ENCODE data around the gene GPATCH2L. TPM values are rescaled to one million over a fixed set of nuclear protein-coding genes. Genes with fewer than 3 reads are reported as not detected.

The GPATCH2L gene
- 35.1 and 46.4 TPM in 2 replicates for total RNA-seq (2014; rRNA removed; shearing (Covaris generic))
- 13.6 and 13.7 TPM in 2 replicates for polyA plus RNA-seq (2016; fragmentation: Nextera tagmentation; extraction: Ambion mirVana)

DNA sequence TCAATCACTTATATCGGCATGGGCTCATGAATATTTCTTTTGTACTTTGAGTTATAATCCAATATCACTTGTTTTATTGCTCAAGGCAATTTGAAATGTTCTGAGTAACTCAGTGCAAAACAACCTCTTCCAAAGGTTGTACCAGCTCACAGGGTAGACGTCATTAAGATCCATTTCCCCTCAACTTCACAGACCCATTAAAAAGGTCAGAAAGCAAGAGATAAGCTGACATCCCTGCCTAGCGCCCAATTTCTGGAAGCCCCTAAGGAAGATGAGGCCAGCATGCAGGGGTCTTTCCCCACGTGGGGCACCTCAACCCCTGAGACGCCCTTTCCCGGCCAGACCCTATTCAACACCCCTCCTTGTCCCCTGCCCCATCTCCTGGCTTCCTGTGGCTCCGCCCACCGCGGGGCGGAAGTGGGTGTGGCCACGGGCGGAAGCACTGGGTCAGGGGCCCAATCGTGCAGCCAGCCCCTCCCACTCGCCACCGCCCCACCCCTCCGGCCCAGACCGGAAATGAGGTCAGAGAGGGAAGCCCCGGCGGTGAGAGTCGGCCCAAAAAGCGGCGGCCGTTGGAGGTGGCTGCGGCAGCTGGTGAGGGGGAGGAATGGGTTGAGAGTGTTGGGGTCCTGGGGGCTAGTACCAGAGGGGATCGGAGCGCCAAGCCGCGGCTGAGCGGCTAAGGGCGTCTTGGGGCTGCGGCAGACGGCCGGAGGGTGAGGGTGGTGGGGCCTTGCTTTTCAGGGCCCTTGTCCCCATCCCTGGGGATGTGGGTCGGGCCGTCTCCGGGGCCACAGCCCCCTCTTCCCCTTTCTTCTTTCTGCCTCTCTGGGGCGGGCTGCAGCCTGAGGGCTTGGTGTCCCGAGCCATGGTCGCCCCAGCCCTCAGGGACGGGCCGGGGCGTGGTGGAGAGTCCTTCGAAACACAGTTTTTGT is at the start of gene GPATCH2L:
Gene GPATCH2L, plus strand, starts transcription at position 525 of the 935 bp plus-strand sequence. CDS start 2,442 bp downstream, outside the sequence.
- Histone ChIP-seq H3F3A (ENCODE audit: insufficient read depth) (peaks cover 6% of the 10 kb centered on the region), H3K4me3 (peak within 1 kb of the TSS; percentile 98), H3K9me3 (ENCODE audit: low read depth) (no peaks in the 10 kb centered on the region), H2AFZ (peak within 1 kb of the TSS; percentile 99), H4K20me1 (ENCODE audit: insufficient read depth) (peaks cover 11% of the 10 kb centered on the region; the same call in 1 of the 2 replicates), H3K4me1 (ENCODE audit: insufficient read depth) (peaks cover 33% of the 10 kb centered on the region), H3K9ac (peak within 1 kb of the TSS; percentile 96), H3K27me3 (replicated peaks; ENCODE audit: insufficient read depth) (no peaks in the 10 kb centered on the region), H3K36me3 (ENCODE audit: low read depth) (peaks cover 12% of the 10 kb centered on the region; the same call in 1 of the 2 replicates), H3K27ac (peak within 1 kb of the TSS; percentile 87), H3K9me2 (ENCODE audit: insufficient read depth) (no peaks in the 10 kb centered on the region), H3K4me2 (ENCODE audit: unreplicated experiment) (peak within 1 kb of the TSS; percentile 87), H3K79me2 (ENCODE audit: insufficient read depth) (peaks cover 43% of the 10 kb centered on the region)
- 3 to 5% methylated on average over 24 to 43 of the region's 43 CpGs for WGBS, 2 experiments (ENCODE audit: low coverage in 1 of 2, low lambda C conversion rate in 2 of 2, missing lambda C conversion rate in 2 of 2)
- in situ Hi-C loops (cut with MboI): no loop called here
- no peak for TF ChIP-seq EZH2phosphoT487 (IDR thresholded peaks at IDR 0.05; ENCODE audit: insufficient read depth, low read depth)
- no peak for TF ChIP-seq EZH2 (IDR thresholded peaks at IDR 0.05; ENCODE audit: insufficient read depth, poor library complexity, severe bottlenecking)
- peak; percentile 95 for DNase-seq

DNA sequence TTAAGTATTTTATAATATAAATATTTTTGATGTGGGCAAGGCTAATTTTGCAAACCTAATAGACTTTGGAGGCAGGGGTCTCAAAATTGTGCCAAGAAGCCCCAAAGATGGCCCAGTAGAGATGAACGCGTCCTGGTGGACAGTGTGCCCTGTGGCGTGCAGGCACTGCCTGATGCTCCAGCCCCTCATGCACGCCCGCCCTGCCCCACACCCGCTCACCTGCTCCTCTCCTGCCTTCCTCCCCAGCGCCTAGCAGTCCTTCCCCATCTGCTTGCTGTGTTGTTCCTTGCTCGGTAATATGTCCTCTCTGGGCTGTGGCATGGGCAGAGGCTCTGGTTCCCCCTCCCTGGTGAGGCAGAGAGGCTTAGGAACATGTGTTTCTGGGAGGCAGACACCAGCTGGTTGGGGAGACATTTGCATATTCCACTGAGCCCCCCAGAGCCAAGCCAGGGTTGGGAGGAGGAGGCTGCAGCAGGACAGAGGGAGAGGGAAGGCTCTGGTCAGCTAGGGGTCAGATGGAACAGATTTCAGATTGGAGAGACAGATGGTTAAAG is 46.8 kb upstream of the GPATCH2L start:
- TF ChIP-seq EZH2 (IDR thresholded peaks at IDR 0.05; ENCODE audit: insufficient read depth, poor library complexity, severe bottlenecking) (no peak), EZH2phosphoT487 (IDR thresholded peaks at IDR 0.05; ENCODE audit: insufficient read depth, low read depth) (no peak)
- Histone ChIP-seq H3K4me2 (ENCODE audit: unreplicated experiment) (no peak overlapping the region), H3K4me3 (no peak overlapping the region), H3K9ac (no peak overlapping the region), H2AFZ (no peak overlapping the region), H3K9me3 (ENCODE audit: low read depth) (no peaks in the 10 kb centered on the region), H3K27me3 (replicated peaks; ENCODE audit: insufficient read depth) (no peaks in the 10 kb centered on the region), H4K20me1 (ENCODE audit: insufficient read depth) (no peaks in the 10 kb centered on the region), H3K4me1 (ENCODE audit: insufficient read depth) (peaks cover 10% of the 10 kb centered on the region), H3K36me3 (ENCODE audit: low read depth) (no peaks in the 10 kb centered on the region), H3F3A (ENCODE audit: insufficient read depth) (peaks cover 13% of the 10 kb centered on the region), H3K9me2 (ENCODE audit: insufficient read depth) (no peaks in the 10 kb centered on the region), H3K27ac (no peak overlapping the region), H3K79me2 (ENCODE audit: insufficient read depth) (no peaks in the 10 kb centered on the region)
- in situ Hi-C loops (cut with MboI): no loop called here
- DNase-seq: no peak
- 51 to 65% methylated on average over 8 of the region's 8 CpGs for WGBS, 2 experiments (ENCODE audit: low coverage in 1 of 2, low lambda C conversion rate in 2 of 2, missing lambda C conversion rate in 2 of 2)

DNA sequence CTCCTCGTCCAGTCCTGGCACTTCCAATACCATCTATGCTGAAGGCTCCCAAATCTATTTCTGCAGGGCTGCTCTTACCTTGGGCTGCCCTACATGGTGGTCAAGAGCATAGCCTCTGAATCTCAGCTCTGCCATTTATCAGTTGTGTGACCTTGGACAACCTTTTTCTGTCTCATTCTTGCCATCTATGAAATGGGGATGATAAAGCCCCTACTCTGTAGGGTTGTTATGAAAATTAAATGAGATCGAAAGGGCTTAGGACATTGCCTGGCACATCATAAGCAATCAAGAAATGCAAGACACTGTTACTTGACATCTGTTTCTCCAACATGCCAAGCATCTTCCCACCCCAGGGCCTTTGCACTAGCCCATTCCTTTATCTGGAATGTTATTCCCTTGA is 45.5 kb upstream of the GPATCH2L start:
- peaks cover 13% of the 10 kb centered on the region for H3F3A ChIP-seq (ENCODE audit: insufficient read depth)
- no peaks in the 10 kb centered on the region for H3K79me2 ChIP-seq (ENCODE audit: insufficient read depth)
- WGBS, 2 experiments (ENCODE audit: low coverage in 1 of 2, low lambda C conversion rate in 2 of 2, missing lambda C conversion rate in 2 of 2): 48 to 55% methylated on average over 2 of the region's 2 CpGs
- H3K36me3 ChIP-seq (ENCODE audit: low read depth): no peaks in the 10 kb centered on the region
- H3K9ac ChIP-seq: no peak overlapping the region
- no peaks in the 10 kb centered on the region for H3K9me2 ChIP-seq (ENCODE audit: insufficient read depth)
- H3K4me3 ChIP-seq: no peak overlapping the region
- TF ChIP-seq EZH2 (IDR thresholded peaks at IDR 0.05; ENCODE audit: insufficient read depth, poor library complexity, severe bottlenecking): no peak
- TF ChIP-seq EZH2phosphoT487 (IDR thresholded peaks at IDR 0.05; ENCODE audit: insufficient read depth, low read depth): no peak
- no peak overlapping the region for H3K4me2 ChIP-seq (ENCODE audit: unreplicated experiment)
- peaks cover 10% of the 10 kb centered on the region for H3K4me1 ChIP-seq (ENCODE audit: insufficient read depth)
- H4K20me1 ChIP-seq (ENCODE audit: insufficient read depth): no peaks in the 10 kb centered on the region
- no peaks in the 10 kb centered on the region for H3K9me3 ChIP-seq (ENCODE audit: low read depth)
- H2AFZ ChIP-seq: no peak overlapping the region
- no peak overlapping the region for H3K27ac ChIP-seq
- in situ Hi-C loops (cut with MboI): no loop called here
- H3K27me3 ChIP-seq (replicated peaks; ENCODE audit: insufficient read depth): no peaks in the 10 kb centered on the region
- DNase-seq: no peak

DNA sequence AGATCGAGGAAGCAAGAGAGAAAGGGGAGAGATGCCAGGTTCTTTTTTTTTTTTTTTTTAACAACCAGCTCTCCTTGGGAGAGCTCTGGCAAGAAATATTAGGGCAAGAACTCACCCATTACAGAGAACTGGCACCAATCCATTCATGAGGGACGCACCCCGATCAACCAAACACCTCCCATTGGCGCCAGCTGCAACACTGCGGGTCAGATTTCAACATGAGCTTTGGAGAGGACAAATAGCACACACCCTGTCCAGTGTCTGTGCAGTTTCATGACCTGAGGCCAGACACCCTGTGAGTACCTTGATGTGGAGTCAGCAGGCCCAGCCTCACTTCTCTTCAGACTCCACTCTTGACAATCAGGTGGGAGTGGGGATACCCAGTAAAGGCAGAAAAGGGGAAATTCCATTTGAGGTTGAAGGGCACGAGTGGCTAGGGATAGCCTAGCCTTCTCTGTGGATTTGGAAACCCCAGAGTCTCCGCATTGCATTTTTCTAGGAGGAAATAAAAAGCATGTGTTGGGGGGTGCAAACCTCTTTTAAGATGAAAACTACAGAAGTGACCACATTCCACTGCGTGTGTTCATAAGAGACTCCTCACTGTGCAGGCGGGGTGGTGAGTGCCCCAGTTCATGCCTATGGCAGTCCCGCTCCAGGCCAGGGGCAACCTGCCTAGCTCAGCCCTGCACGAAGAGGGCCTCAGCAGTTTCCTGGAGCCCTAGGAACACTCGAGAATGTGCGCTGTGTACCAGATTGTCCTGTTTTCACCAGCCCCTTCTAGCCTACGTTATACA is 42.4 kb upstream of the GPATCH2L start:
- H4K20me1 ChIP-seq (ENCODE audit: insufficient read depth): no peaks in the 10 kb centered on the region
- peak; percentile 72 for DNase-seq
- in situ Hi-C loops (cut with MboI): no loop called here
- no peak overlapping the region for H3K4me3 ChIP-seq
- H3K79me2 ChIP-seq (ENCODE audit: insufficient read depth): no peaks in the 10 kb centered on the region
- H3F3A ChIP-seq (ENCODE audit: insufficient read depth): peaks cover 13% of the 10 kb centered on the region
- no peaks in the 10 kb centered on the region for H3K9me3 ChIP-seq (ENCODE audit: low read depth)
- WGBS, 2 experiments (ENCODE audit: low coverage in 1 of 2, low lambda C conversion rate in 2 of 2, missing lambda C conversion rate in 2 of 2): 16 to 17% methylated on average over 14 of the region's 14 CpGs
- H3K4me2 ChIP-seq (ENCODE audit: unreplicated experiment): peak overlapping the region; percentile 54
- H3K9me2 ChIP-seq (ENCODE audit: insufficient read depth): no peaks in the 10 kb centered on the region
- H3K36me3 ChIP-seq (ENCODE audit: low read depth): no peaks in the 10 kb centered on the region
- peak overlapping the region; percentile 57 for H2AFZ ChIP-seq
- H3K27ac ChIP-seq: peak overlapping the region; percentile 36; the same call in 1 of the 2 replicates
- H3K27me3 ChIP-seq (replicated peaks; ENCODE audit: insufficient read depth): no peaks in the 10 kb centered on the region; the same call in 1 of the 2 replicates
- H3K4me1 ChIP-seq (ENCODE audit: insufficient read depth): peaks cover 10% of the 10 kb centered on the region
- no peak overlapping the region for H3K9ac ChIP-seq
- no peak for TF ChIP-seq EZH2phosphoT487 (IDR thresholded peaks at IDR 0.05; ENCODE audit: insufficient read depth, low read depth)
- no peak for TF ChIP-seq EZH2 (IDR thresholded peaks at IDR 0.05; ENCODE audit: insufficient read depth, poor library complexity, severe bottlenecking)

All from GM23248 (cell line).